Measurements from ENCODE around the gene ALMS1. TPM values are rescaled to one million over a fixed set of nuclear protein-coding genes. Genes with fewer than 3 reads are reported as not detected.

ALMS1 gene
- total RNA-seq, 1 experiment from 2014 or later, result 37.3 TPM

DNA sequence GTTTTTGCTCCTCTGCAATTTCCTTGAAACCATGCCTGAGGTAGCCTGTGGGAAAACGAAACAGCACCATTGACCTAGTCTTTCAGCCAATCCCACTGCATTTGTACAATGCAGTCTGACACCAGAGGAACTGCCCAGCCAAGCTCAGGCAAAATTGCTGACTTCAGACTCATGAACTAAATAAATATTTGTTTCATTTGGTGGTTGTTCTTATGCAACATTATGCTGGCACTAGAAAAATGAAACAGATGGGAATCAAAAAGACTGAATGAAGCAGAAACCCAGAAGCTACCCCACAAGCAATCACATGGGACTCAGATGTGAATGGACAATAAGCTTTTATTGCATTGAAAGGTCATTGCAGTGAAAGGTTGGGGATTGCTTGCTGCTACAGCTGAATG is 254.9 kb downstream of the ALMS1 start:
- Histone ChIP-seq H3K4me1 (ENCODE audit: insufficient read depth, low read length, poor library complexity, severe bottlenecking) (no peaks in the 10 kb centered on the region), H3K27me3 (replicated peaks; ENCODE audit: insufficient read depth, low read depth, low read length, poor library complexity) (peaks cover 6% of the 10 kb centered on the region), H3K36me3 (ENCODE audit: insufficient read depth, low read length, poor library complexity, severe bottlenecking) (no peaks in the 10 kb centered on the region), H3K27ac (ENCODE audit: low read depth, low read length, poor library complexity, severe bottlenecking) (no peak overlapping the region), H3K9me3 (ENCODE audit: low read depth, low read length, poor library complexity, severe bottlenecking) (no peaks in the 10 kb centered on the region), H3K4me3 (ENCODE audit: low read depth, low read length, poor library complexity, severe bottlenecking) (no peak overlapping the region)
- no peak for TF ChIP-seq EZH2 (IDR thresholded peaks at IDR 0.05; ENCODE audit: borderline replicate concordance, low read depth, low read length, poor library complexity, severe bottlenecking)
- TF ChIP-seq, protein P1, sequence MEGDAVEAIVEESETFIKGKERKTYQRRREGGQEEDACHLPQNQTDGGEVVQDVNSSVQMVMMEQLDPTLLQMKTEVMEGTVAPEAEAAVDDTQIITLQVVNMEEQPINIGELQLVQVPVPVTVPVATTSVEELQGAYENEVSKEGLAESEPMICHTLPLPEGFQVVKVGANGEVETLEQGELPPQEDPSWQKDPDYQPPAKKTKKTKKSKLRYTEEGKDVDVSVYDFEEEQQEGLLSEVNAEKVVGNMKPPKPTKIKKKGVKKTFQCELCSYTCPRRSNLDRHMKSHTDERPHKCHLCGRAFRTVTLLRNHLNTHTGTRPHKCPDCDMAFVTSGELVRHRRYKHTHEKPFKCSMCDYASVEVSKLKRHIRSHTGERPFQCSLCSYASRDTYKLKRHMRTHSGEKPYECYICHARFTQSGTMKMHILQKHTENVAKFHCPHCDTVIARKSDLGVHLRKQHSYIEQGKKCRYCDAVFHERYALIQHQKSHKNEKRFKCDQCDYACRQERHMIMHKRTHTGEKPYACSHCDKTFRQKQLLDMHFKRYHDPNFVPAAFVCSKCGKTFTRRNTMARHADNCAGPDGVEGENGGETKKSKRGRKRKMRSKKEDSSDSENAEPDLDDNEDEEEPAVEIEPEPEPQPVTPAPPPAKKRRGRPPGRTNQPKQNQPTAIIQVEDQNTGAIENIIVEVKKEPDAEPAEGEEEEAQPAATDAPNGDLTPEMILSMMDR (conservative IDR thresholded peaks at IDR 0.05; ENCODE audit: low read depth, low read length), result no peak
- POLR2A ChIA-PET (ENCODE audit: low non-redundant PET), result no interaction called here
- BruUV-seq (replicated peaks), result no TSS peak
- CTCF ChIA-PET, result no interaction called here
- intact Hi-C loops (cut with micrococcal nuclease; ENCODE audit: unreplicated experiment), result no loop called here
- DNase-seq (ENCODE audit: low spot score), result no peak

DNA sequence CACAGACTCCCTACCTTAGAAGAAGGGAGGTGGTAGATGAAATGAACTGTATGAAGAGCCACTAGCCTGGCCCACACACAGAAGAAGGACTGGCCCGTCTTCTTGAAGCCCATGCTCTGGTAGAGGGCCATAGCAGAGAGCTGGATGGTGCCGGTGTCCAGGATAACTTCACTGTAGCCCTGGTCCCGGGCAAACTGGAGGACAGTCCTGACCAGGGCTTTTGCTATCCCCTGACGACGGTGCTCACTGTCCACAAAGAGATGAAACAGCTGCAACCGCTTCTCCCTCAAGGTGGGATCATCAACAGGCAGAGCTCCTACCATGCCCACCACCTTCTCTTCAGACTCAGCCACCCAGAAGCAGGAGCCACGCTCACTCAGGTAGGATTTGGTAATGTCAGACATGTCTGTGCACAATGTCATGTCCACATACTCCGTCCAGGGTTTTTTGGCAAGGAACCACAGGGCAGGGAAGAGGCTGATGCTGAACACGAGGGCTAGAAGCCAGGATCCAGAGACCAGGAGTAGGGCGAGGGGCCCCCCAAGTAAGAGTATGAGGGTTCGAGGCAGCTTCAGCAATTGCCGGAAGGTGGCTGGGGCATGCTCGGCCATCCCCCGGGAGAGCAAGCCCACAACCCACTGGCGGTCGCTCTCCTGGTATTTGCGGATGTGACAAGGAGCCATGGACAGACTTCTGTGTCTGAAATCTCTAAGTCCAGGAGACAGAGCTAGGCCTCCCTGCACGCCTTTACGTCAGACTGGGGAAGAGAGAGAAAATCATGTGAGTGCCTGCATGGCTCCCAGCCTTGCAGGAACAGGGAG is 255.5 kb downstream of the ALMS1 start:
- POLR2A ChIA-PET (ENCODE audit: low non-redundant PET), result no interaction called here
- Histone ChIP-seq H3K9me3 (ENCODE audit: low read depth, low read length, poor library complexity, severe bottlenecking) (no peaks in the 10 kb centered on the region), H3K4me1 (ENCODE audit: insufficient read depth, low read length, poor library complexity, severe bottlenecking) (no peaks in the 10 kb centered on the region), H3K4me3 (ENCODE audit: low read depth, low read length, poor library complexity, severe bottlenecking) (no peak overlapping the region), H3K27me3 (replicated peaks; ENCODE audit: insufficient read depth, low read depth, low read length, poor library complexity) (peaks cover 6% of the 10 kb centered on the region), H3K27ac (ENCODE audit: low read depth, low read length, poor library complexity, severe bottlenecking) (no peak overlapping the region), H3K36me3 (ENCODE audit: insufficient read depth, low read length, poor library complexity, severe bottlenecking) (no peaks in the 10 kb centered on the region)
- TF ChIP-seq, protein P1 (conservative IDR thresholded peaks at IDR 0.05; ENCODE audit: low read depth, low read length), result no peak
- no peak for TF ChIP-seq EZH2 (IDR thresholded peaks at IDR 0.05; ENCODE audit: borderline replicate concordance, low read depth, low read length, poor library complexity, severe bottlenecking)
- no peak for DNase-seq (ENCODE audit: low spot score)
- no TSS peak for BruUV-seq (replicated peaks)
- intact Hi-C loops (cut with micrococcal nuclease; ENCODE audit: unreplicated experiment), result no loop called here
- CTCF ChIA-PET, result no interaction called here

DNA sequence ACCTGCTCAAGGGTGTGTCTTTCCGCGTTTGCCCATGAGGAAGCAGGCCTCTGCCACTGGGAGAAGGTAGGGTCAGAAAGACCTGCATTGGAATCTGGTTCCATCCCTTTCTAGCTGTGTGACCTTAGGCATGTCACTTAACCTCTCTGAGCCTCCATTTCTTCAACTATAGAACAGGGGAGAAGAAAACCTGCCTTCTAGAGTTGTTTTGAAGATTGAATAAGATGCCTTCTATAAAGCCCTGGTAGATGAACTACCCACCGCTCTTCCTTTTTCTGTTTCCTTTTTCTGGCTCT is 256.1 kb downstream of the ALMS1 start:
- TF ChIP-seq, protein P1 (conservative IDR thresholded peaks at IDR 0.05; ENCODE audit: low read depth, low read length), result no peak
- TF ChIP-seq EZH2 (IDR thresholded peaks at IDR 0.05; ENCODE audit: borderline replicate concordance, low read depth, low read length, poor library complexity, severe bottlenecking), result no peak
- H3K4me3 ChIP-seq (ENCODE audit: low read depth, low read length, poor library complexity, severe bottlenecking), result no peak overlapping the region
- CTCF ChIA-PET, result no interaction called here
- no peaks in the 10 kb centered on the region for H3K9me3 ChIP-seq (ENCODE audit: low read depth, low read length, poor library complexity, severe bottlenecking)
- H3K27me3 ChIP-seq (replicated peaks; ENCODE audit: insufficient read depth, low read depth, low read length, poor library complexity), result peaks cover 6% of the 10 kb centered on the region
- DNase-seq (ENCODE audit: low spot score), result no peak
- no peaks in the 10 kb centered on the region for H3K4me1 ChIP-seq (ENCODE audit: insufficient read depth, low read length, poor library complexity, severe bottlenecking)
- no TSS peak for BruUV-seq (replicated peaks)
- intact Hi-C loops (cut with micrococcal nuclease; ENCODE audit: unreplicated experiment), result no loop called here
- no peaks in the 10 kb centered on the region for H3K36me3 ChIP-seq (ENCODE audit: insufficient read depth, low read length, poor library complexity, severe bottlenecking)
- POLR2A ChIA-PET (ENCODE audit: low non-redundant PET), result no interaction called here
- no peak overlapping the region for H3K27ac ChIP-seq (ENCODE audit: low read depth, low read length, poor library complexity, severe bottlenecking)
